ENCODE results near the gene IRF2BP1.
"Not testable (repeated sequence)": the region's sequence is repeated elsewhere in the genome, so short reads cannot be mapped to it uniquely, and the experiment has no call there.

Gene IRF2BP1

GRCh38 chr19:45879971-45880370 lies 6.0 kb downstream of the IRF2BP1 start:
- FAIRE-seq (no peak), DNase-seq (ENCODE audit: insufficient read length, low spot score) (no peak)
- TF ChIP-seq POLR2A (IDR thresholded peaks at IDR 0.05; ENCODE audit: low read depth, low read length) = no peak

- TF ChIP-seq POLR2A (IDR thresholded peaks at IDR 0.05; ENCODE audit: low read depth, low read length) = no peak
- FAIRE-seq (no peak), DNase-seq (ENCODE audit: insufficient read length, low spot score) (no peak)
Observed at GRCh38 chr19:45879055-45879454, 6.9 kb downstream of the IRF2BP1 start.

GRCh38 chr19:45878043-45878794 lies 7.7 kb downstream of the IRF2BP1 start:
- no peak for TF ChIP-seq POLR2A (IDR thresholded peaks at IDR 0.05; ENCODE audit: low read depth, low read length)
- DNase-seq (ENCODE audit: insufficient read length, low spot score) = no peak
- no peak for FAIRE-seq

GRCh38 chr19:45876411-45877197 lies 9.3 kb downstream of the IRF2BP1 start:
- FAIRE-seq (no peak), DNase-seq (ENCODE audit: insufficient read length, low spot score) (no peak)
- no peak for TF ChIP-seq POLR2A (IDR thresholded peaks at IDR 0.05; ENCODE audit: low read depth, low read length)

- no peak for TF ChIP-seq POLR2A (IDR thresholded peaks at IDR 0.05; ENCODE audit: low read depth, low read length)
- no peak for DNase-seq (ENCODE audit: insufficient read length, low spot score)
- FAIRE-seq = no peak
Observed at GRCh38 chr19:45876161-45876410, 9.9 kb downstream of the IRF2BP1 start.

- no peak for TF ChIP-seq POLR2A (IDR thresholded peaks at IDR 0.05; ENCODE audit: low read depth, low read length)
- FAIRE-seq (no peak), DNase-seq (ENCODE audit: insufficient read length, low spot score) (no peak)
Observed at GRCh38 chr19:45874620-45874966, 11.3 kb downstream of the IRF2BP1 start.

- FAIRE-seq (no peak), DNase-seq (ENCODE audit: insufficient read length, low spot score) (no peak)
- TF ChIP-seq POLR2A (IDR thresholded peaks at IDR 0.05; ENCODE audit: low read depth, low read length) = no peak
Observed at GRCh38 chr19:45873219-45873772, 12.6 kb downstream of the IRF2BP1 start.

GRCh38 chr19:45872095-45872919 lies 13.6 kb downstream of the IRF2BP1 start:
- TF ChIP-seq POLR2A (IDR thresholded peaks at IDR 0.05; ENCODE audit: low read depth, low read length) = no peak
- no peak for FAIRE-seq

GRCh38 chr19:45870798-45871197 lies 15.1 kb downstream of the IRF2BP1 start:
- no peak for TF ChIP-seq POLR2A (IDR thresholded peaks at IDR 0.05; ENCODE audit: low read depth, low read length)
- no peak for DNase-seq (ENCODE audit: insufficient read length, low spot score)
- no peak for FAIRE-seq

More at GRCh38 chr19:45872095-45872919, 13.6 kb downstream of the IRF2BP1 start:
- no peak for DNase-seq (ENCODE audit: insufficient read length, low spot score)

GRCh38 chr19:45867241-45867640 lies 18.7 kb downstream of the IRF2BP1 start:
- FAIRE-seq; DNase-seq (ENCODE audit: insufficient read length, low spot score): not testable (repeated sequence)

- TF ChIP-seq POLR2A (IDR thresholded peaks at IDR 0.05; ENCODE audit: low read depth, low read length) = no peak
- DNase-seq (ENCODE audit: insufficient read length, low spot score) (no peak), FAIRE-seq (no peak)
Observed at GRCh38 chr19:45866400-45867176, 19.4 kb downstream of the IRF2BP1 start.

- FAIRE-seq = no peak
- DNase-seq (ENCODE audit: insufficient read length, low spot score) = no peak
- TF ChIP-seq POLR2A (IDR thresholded peaks at IDR 0.05; ENCODE audit: low read depth, low read length) = no peak
Observed at GRCh38 chr19:45865269-45865948, 20.5 kb downstream of the IRF2BP1 start.

GRCh38 chr19:45864629-45865082 lies 21.3 kb downstream of the IRF2BP1 start:
- TF ChIP-seq POLR2A (IDR thresholded peaks at IDR 0.05; ENCODE audit: low read depth, low read length) = no peak
- no peak for FAIRE-seq
- no peak for DNase-seq (ENCODE audit: insufficient read length, low spot score)
